ENCODE results near the gene ELF5.

GRCh38 chr11:34473603-34474169 is 39.9 kb downstream of the ELF5 start:
- no peak for TF ChIP-seq CTCF (IDR thresholded peaks at IDR 0.05; ENCODE audit: low read depth, low read length)
- TF ChIP-seq MAX (IDR thresholded peaks at IDR 0.05; ENCODE audit: low read depth, low read length) = no peak

All from NB4 (cell line).